NCI-H1105 treated with DMSO at 0.1 percent for 48 hours (cell line): ENCODE data around the gene C4orf51.

Experiments used
- DNase-seq: peaks from one replicate; lab custom pipeline; 2025; lab: John Stamatoyannopoulos, UW

The C4orf51 gene

DNA sequence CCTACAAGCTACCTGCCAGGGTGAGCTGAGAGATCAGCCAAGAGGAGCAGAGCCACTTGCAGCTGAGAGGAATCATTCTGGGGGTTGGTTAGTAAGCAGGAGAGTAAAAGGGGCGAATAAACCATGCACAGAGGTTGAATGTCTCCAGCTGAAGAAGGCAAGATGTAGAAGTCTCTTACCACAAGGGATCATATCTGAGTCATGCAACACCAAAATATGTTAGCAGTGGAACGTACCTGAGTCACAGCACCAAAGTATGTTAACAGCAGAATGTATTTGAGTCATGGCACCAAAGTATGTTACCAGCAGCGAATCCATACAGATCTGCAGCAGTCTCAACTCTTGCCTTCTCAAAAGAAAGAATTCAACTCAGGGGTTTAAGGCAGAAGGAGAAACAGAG, 29.9 kb downstream of the C4orf51 start:
- DNase-seq, result peak; percentile 65

- no peak for DNase-seq
Measured at GRCh38 chr4:145716200-145716599, 36.3 kb downstream of the C4orf51 start.

GRCh38 chr4:145716661-145717200, 36.8 kb downstream of the C4orf51 start:
- no peak for DNase-seq

GRCh38 chr4:145719752-145720624, 40.0 kb downstream of the C4orf51 start:
- DNase-seq, result no peak

DNA sequence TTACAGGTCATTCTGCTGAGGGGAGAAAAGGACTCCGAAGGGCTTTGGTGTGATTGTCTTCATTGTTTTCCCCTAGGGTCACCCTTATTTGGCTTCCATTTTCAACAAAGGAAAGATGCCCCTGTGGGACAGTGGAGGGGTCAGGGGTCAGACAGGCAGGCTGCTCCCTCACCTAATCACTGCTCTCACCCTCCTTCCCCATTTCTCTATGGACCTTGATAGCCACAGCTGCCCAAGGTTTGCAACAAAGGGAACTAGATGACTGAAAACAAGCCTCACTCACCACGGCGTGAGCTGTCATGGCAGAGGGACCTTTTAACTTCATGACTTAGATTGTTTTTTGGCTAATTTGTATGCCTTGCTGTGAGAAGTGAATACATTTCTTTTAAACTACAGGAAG, 40.7 kb downstream of the C4orf51 start:
- DNase-seq, result no peak

GRCh38 chr4:145722561-145722960, 42.6 kb downstream of the C4orf51 start:
- no peak for DNase-seq

DNA sequence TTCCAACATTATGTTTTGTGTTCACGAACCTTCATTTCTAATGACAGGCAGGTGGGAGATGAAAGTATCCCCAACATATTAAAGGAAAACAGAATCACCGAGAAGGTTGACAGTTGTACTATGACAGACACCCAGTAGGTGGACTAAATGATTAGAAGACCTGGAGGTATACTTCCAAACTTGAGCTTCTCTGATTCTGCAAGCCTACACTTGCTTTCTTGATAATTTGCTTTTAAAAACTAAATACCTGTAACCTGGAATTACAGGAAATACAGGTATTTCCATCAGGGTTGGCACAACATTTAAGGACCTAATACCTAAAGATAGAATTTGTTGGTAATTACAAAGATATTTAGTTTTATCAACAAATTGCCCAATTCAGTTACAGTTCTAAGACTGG, 43.4 kb downstream of the C4orf51 start:
- DNase-seq, result no peak

DNA sequence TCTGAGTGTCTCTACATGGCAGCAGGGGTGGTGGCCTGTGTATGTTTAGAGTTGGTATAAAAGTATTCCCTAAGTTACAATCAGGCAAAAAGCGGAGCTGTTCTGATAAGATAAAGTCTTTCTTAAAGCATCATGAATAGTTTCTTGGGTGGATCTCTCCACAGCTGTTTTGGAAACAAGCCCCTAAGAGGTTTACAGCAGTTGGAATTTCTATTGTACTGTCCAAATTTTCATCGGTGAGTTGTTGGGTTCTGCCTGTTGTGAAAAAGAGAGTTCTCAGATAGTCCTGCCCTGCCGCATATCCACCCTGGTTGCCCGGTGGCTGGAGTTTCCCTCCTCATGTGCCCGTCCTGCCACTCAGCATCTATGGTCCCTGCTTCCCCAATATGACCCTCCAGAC, 50.1 kb downstream of the C4orf51 start:
- DNase-seq, result no peak

GRCh38 chr4:145731028-145731427, 51.1 kb downstream of the C4orf51 start:
- peak; percentile 74 for DNase-seq

DNA sequence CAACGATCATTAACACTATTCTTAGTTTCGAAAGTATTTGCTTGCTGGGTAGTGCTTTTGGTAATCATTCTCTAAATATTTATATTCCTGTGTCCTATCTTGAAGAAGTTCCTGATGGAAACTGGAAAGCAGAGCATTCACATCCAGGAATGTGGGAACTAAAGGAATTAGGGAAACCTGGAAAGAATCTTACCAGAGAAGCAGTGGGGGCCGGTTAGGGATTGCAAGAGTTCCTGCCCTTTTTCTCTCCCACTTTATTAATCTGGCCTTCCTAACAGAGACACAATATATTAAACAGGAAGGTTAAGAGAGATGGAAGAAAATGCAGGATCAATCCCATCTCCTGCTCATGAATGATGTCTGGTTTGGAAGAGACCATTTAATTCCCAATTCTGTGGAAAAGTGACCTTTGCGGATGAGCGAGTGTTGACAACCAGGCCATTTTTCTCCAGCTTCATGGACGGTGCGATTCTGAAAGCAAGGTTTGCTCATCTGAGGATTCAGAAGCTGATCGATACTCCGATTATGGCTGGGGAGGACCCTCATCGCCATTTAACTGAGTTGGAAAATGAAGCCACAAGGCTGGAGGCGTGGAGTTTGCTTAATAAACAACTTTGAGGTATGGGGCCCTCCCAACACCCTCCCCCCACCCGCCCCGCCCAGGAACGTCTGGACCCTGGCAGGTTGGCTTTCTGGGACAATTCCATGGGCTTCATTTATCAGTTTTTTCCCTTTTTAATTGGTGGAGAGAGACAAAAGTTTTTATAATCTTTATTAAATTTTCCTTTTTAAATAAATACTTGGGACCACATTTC, 52.3 kb downstream of the C4orf51 start:
- no peak for DNase-seq

GRCh38 chr4:145732895-145733880, 53.2 kb downstream of the C4orf51 start:
- DNase-seq, result peak; percentile 69

GRCh38 chr4:145734031-145734430, 54.1 kb downstream of the C4orf51 start:
- no peak for DNase-seq

DNA sequence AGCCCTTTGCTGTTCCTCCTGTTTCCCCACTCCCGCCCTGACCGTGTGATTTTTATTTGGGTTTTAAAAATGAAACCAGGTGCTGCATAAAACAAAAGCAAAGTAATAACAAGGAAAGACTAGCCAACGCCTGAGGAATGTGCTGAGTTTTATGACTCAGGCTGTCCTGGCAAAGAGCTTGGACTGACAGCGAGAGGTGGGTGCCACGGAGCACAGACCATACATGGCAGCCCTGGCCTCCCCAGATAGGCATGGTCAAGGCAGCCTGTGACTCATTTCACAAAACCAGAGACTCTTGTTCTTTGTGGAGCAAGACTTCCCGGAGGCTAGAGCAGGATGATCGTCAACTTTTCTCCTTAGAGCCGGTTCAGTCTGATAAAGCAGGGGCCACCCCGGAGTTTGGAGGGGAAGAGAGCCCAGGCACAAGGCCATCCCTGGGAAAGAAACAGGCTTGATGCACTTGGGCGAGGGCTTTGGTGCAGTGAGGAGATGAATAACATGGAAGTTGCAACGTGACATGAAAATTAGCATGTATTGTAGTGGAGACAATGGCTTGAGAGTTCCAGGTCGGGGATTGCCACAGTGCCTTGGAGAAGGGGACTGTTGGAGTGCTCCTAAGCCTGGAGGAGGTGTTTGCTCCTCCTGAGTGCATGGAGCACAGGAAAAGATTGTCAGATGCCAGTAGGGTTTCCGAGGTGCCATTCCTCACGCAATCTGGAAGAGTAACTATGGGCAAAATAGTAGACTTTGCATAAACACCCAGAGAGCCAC, 54.8 kb downstream of the C4orf51 start:
- no peak for DNase-seq

GRCh38 chr4:145735347-145735675, 55.4 kb downstream of the C4orf51 start:
- no peak for DNase-seq

DNA sequence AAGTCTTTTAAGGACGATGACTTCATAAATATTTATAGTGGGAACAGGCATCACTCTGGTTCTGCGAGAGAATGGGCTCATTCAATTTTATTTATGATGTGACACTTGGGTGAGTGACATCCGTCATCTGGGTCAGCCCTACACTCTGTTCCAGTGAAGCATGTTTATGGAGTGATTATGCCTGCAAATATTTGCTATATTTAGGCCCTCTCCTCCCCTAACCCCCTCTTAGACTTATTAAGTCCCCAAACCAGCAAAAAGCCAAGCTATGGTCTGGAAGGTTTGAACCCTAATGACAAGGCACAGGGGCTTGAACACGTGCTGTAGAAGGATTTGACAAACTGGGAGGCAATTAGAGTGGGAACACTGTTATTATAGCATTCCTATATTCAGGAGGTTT, 55.9 kb downstream of the C4orf51 start:
- DNase-seq, result no peak

DNA sequence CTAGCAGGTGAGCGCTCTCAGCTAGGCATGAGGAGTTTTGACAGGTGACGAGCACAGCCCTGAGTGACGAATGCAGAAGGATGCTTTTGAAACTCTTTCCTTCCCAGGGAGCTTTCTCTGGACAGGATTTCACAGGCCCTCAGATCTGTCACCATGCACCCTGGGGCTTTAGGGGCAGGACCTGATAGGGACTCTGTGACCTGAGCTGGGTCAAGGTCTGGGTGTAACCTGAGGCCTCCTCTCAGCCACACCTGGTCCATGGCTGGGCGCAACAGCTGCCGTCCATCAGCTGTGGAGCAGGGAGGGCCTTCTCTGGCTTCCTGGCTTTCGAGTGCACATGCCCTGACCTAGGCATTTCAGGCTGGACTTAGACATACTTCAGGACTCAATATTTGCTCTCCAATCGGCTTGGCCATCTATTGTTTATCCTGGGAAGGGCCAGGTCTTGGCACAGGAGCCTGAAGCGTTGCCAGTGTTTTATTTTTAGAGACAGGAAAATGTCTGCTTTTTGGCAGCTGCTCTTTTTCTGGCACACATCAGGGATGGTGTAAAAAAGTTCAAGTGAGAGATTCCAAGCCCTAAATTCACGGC, 56.4 kb downstream of the C4orf51 start:
- DNase-seq, result no peak

- DNase-seq, result no peak
Measured at GRCh38 chr4:145739845-145740244, 59.9 kb downstream of the C4orf51 start.

GRCh38 chr4:145740806-145741205, 60.9 kb downstream of the C4orf51 start:
- no peak for DNase-seq

- DNase-seq, result no peak
Measured at GRCh38 chr4:145743641-145744040, 63.7 kb downstream of the C4orf51 start.

DNA sequence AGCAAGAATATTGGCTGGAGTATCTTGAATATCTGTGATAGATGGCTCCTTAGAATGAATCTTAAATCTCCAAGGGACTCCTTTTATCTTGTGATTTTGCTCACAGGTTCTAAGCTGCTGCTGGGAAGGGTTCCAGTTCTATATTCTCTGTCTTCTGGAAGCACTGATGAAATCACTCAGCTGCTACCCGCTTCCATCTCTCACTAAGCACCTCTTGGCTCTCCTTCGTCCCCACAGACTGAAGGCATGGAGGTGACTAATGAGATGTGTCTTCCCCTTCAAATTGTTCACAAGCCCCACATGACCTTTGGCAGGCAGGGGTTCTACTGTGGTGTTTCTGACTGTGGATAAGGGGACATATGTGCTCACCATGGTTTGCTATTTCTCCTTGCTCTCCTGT, 75.9 kb downstream of the C4orf51 start:
- no peak for DNase-seq

DNA sequence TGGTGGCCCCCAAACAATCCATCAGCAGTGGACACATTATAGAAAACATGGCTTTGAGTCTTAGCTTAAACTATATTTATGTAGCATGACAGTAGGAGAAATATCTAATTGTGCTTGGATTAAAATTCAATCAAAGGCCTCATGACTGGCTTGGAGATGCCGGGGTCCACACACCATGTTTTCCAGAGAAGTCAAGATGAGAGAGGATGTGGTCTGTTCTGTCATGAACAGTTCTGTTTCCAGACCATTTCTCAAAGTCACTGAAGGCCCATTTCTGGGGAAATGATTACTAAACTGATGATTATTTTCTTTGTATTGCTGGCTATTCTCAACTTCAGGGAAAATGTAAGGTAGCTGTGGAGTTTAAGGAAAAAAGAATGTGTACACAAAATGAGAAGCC, 76.3 kb downstream of the C4orf51 start:
- no peak for DNase-seq
